ENCODE results near the gene GLI3. TPM values are rescaled to one million over a fixed set of nuclear protein-coding genes. Genes with fewer than 3 reads are reported as not detected.

GLI3 gene
- total RNA-seq, 2 donors from 2014 or later: 2.7 to 10.2 TPM

DNA sequence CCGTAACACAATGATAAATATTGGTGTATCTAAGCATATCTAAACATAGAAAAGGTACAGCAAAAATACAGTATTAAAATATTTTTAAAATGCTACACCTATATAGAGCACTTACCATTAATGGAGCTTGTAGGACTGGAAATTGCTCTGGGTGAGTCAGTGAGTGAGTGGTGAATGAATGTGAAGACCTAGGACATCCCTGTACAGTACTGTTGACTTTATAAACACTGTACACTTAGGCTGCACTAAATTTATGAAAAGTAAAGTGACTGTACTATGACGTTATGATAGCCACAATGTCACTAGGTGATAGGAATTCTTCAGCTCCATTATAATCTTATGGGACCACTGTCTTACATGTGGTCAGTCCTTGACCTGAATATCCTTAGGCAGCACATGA lies 147.0 kb downstream of the GLI3 start:
- no peaks in the 10 kb centered on the region for H3K36me3 Mint-ChIP-seq (ENCODE audit: low read depth)
- WGBS, 2 experiments (ENCODE audit: insufficient coverage in 1 of 2, insufficient read length in 1 of 2): 98% methylated on average over 2 of the region's 2 CpGs; no CpG with 5 or more reads in 1 of the 2 experiments
- Histone ChIP-seq H3K9me3 (ENCODE audit: control insufficient read depth, low read length) (no peaks in the 10 kb centered on the region), H3K9ac (ENCODE audit: extremely low read depth, low read length, poor library complexity, severe bottlenecking) (no peak overlapping the region), H3K27me3 (ENCODE audit: control insufficient read depth, insufficient read depth, low read length, poor library complexity, severe bottlenecking) (peaks cover 88% of the 10 kb centered on the region), H3K27ac (ENCODE audit: low read depth, low read length) (no peak overlapping the region), H3K36me3 (ENCODE audit: control insufficient read depth, insufficient read depth, low read length) (no peaks in the 10 kb centered on the region), H3K4me3 (ENCODE audit: low read length) (no peak overlapping the region), H3K4me1 (ENCODE audit: control insufficient read depth, insufficient read depth, low read length) (peaks cover 8% of the 10 kb centered on the region)
- peaks cover 23% of the 10 kb centered on the region for H3K4me1 Mint-ChIP-seq
- DNase-seq: no peak
- no peak overlapping the region for H3K4me3 Mint-ChIP-seq
- H3K27me3 Mint-ChIP-seq (ENCODE audit: insufficient read depth): peaks cover 99% of the 10 kb centered on the region
- TF ChIP-seq, protein P1, sequence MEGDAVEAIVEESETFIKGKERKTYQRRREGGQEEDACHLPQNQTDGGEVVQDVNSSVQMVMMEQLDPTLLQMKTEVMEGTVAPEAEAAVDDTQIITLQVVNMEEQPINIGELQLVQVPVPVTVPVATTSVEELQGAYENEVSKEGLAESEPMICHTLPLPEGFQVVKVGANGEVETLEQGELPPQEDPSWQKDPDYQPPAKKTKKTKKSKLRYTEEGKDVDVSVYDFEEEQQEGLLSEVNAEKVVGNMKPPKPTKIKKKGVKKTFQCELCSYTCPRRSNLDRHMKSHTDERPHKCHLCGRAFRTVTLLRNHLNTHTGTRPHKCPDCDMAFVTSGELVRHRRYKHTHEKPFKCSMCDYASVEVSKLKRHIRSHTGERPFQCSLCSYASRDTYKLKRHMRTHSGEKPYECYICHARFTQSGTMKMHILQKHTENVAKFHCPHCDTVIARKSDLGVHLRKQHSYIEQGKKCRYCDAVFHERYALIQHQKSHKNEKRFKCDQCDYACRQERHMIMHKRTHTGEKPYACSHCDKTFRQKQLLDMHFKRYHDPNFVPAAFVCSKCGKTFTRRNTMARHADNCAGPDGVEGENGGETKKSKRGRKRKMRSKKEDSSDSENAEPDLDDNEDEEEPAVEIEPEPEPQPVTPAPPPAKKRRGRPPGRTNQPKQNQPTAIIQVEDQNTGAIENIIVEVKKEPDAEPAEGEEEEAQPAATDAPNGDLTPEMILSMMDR (conservative IDR thresholded peaks at IDR 0.05): no peak
- no peak overlapping the region for H3K27ac Mint-ChIP-seq
- H3K9me3 Mint-ChIP-seq: peaks cover 6% of the 10 kb centered on the region

GRCh38 chr7:42087616-42088015 lies 149.4 kb downstream of the GLI3 start:
- H3K9me3 ChIP-seq (ENCODE audit: control insufficient read depth, low read length): no peaks in the 10 kb centered on the region
- peak overlapping the region; percentile 79 for H3K27ac ChIP-seq (ENCODE audit: low read depth, low read length)
- H3K27ac Mint-ChIP-seq: no peak overlapping the region
- no peaks in the 10 kb centered on the region for H3K9me3 Mint-ChIP-seq
- peaks cover 23% of the 10 kb centered on the region for H3K4me1 Mint-ChIP-seq
- H3K4me3 ChIP-seq (ENCODE audit: low read length): no peak overlapping the region
- DNase-seq: no peak
- H3K27me3 Mint-ChIP-seq (ENCODE audit: insufficient read depth): peaks cover 89% of the 10 kb centered on the region
- H3K4me3 Mint-ChIP-seq: no peak overlapping the region
- H3K27me3 ChIP-seq (ENCODE audit: control insufficient read depth, insufficient read depth, low read length, poor library complexity, severe bottlenecking): peaks cover 73% of the 10 kb centered on the region
- TF ChIP-seq, protein P1 (conservative IDR thresholded peaks at IDR 0.05): no peak
- 82% methylated on average over 2 of the region's 2 CpGs; no CpG with 5 or more reads in 1 of the 2 experiments for WGBS, 2 experiments (ENCODE audit: insufficient coverage in 1 of 2, insufficient read length in 1 of 2)
- no peaks in the 10 kb centered on the region for H3K36me3 ChIP-seq (ENCODE audit: control insufficient read depth, insufficient read depth, low read length)
- H3K36me3 Mint-ChIP-seq (ENCODE audit: low read depth): no peaks in the 10 kb centered on the region
- H3K4me1 ChIP-seq (ENCODE audit: control insufficient read depth, insufficient read depth, low read length): peaks cover 8% of the 10 kb centered on the region
- H3K9ac ChIP-seq (ENCODE audit: extremely low read depth, low read length, poor library complexity, severe bottlenecking): no peak overlapping the region

DNA sequence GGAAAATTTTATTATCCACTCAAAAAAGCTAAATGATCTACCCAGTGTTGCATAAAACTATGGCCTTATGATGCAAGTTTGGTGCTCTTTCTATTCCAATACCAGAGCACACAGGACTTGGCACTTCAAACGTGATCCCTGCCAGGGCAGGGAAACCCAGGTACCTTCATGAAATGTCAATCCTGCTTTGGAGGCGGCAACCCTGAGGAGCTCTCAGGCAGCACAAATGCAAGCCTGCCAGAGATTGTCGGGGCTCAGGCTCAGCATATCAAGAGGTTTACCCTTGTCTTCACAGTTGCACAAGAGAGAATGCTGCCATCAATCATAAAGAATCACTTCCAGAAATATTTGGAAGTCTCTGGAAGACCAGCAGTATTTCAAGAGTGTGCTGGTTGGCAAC lies 151.5 kb downstream of the GLI3 start:
- Mint-ChIP-seq H3K9me3 (no peaks in the 10 kb centered on the region), H3K4me1 (peaks cover 2% of the 10 kb centered on the region), H3K4me3 (no peak overlapping the region), H3K27me3 (ENCODE audit: insufficient read depth) (peaks cover 88% of the 10 kb centered on the region), H3K27ac (no peak overlapping the region), H3K36me3 (ENCODE audit: low read depth) (no peaks in the 10 kb centered on the region)
- TF ChIP-seq, protein P1 (conservative IDR thresholded peaks at IDR 0.05): no peak
- Histone ChIP-seq H3K36me3 (ENCODE audit: control insufficient read depth, insufficient read depth, low read length) (no peaks in the 10 kb centered on the region), H3K4me1 (ENCODE audit: control insufficient read depth, insufficient read depth, low read length) (no peaks in the 10 kb centered on the region), H3K9ac (ENCODE audit: extremely low read depth, low read length, poor library complexity, severe bottlenecking) (no peak overlapping the region), H3K9me3 (ENCODE audit: control insufficient read depth, low read length) (no peaks in the 10 kb centered on the region), H3K27me3 (ENCODE audit: control insufficient read depth, insufficient read depth, low read length, poor library complexity, severe bottlenecking) (peaks cover 62% of the 10 kb centered on the region), H3K27ac (ENCODE audit: low read depth, low read length) (no peak overlapping the region), H3K4me3 (ENCODE audit: low read length) (no peak overlapping the region)
- WGBS, 2 experiments (ENCODE audit: insufficient coverage in 1 of 2, insufficient read length in 1 of 2): 70 to 100% methylated on average over 2 to 3 of the region's 3 CpGs
- DNase-seq: no peak

Data from endodermal cell (in vitro differentiated cells).